HG03520 (cell line): ENCODE measurements around the gene INPP5A.
"Not testable (repeated sequence)": the region's sequence is repeated elsewhere in the genome, so short reads cannot be mapped to it uniquely, and the experiment has no call there.

Experiments used
- ATAC-seq: cut with Tn5 transposase; IDR thresholded peaks from one replicate; pipeline ENCODE4 v1.9.1; 2021; ENCODE audit warnings: mild to moderate bottlenecking, moderate library complexity; ENCODE audit not compliant: unreplicated experiment

The INPP5A gene

DNA sequence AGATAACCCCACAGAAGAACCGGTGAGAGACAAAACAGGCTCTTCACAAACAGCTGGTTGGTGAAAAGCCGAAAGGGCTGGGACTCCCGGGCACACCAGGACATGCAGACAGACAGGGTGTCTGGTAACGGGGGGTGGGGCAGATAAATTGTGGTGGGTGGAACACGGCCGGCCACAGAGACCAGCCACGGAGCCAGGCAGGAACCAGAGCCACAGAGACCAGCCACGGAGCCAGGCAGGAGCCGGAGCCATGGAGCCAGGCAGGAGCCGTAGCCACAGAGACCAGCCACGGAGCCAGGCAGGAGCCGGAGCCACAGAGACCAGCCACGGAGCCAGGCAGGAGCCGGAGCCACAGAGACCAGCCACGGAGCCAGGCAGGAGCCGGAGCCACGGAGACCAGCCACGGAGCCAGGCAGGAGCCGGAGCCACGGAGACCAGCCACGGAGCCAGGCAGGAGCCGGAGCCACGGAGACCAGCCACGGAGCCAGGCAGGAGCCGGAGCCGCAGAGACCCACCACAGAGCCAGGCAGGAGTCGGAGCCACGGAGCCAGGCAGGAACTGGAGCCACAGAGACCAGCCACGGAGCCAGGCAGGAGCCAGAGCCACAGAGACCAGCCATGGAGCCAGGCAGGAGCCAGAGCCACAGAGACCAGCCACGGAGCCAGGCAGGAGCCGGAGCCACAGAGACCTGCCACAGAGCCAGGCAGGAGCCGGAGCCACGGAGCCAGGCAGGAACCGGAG lies 288.4 kb downstream of the INPP5A start:
- ATAC-seq: not testable (repeated sequence)

DNA sequence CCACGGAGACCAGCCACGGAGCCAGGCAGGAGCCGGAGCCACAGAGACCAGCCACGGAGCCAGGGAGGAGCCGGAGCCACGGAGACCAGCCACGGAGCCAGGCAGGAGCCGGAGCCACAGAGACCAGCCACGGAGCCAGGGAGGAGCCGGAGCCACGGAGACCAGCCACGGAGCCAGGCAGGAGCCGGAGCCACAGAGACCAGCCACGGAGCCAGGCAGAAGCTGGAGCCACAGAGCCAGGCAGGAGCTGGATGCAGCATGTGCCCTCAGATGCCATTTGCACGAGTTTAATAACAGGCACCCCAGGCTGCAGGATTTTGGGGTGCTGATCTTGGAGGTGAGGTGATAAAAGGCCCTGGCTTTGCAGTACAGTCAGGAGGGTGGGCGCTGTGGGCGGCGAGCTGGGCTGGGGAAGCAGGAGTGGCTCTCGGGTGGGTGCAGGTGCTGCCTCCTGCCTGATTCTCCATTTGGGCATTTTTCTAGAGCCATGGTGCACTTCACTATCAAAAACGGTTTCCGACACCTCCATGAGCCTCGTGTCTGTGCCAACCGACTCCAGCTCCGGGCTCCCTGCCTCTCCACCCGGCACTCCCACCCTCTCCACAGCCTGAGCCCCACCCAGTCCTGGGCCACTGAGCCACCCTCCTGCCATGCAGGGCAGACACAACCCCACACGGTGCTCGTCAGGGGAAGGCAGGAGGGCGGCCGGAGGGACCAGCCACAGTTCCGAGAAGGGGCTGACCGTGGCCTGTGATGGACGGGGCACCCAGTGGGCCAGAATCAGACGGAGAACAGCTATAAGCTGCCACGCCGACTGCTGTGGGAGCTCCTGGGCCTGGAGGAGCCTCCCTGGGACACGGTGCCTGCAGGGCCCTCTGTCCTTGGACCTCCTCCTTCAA lies 289.2 kb downstream of the INPP5A start:
- no peak for ATAC-seq

DNA sequence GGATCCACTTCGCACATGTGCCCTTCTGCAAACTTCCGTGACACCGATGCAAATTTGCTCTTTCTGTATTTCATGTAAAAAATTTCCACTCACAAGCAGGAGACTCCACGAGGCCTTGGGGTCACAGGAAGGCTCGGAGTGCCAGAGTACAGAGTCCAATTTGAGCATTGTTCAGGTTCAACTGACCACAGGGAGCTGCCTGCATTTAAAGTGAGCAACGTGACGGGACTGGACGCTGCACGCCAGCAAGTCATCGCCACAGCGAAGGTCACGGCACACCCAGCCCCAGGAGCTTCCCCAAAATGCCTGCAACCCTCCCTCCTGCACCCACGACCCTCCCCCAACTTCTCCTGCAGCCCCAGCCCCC lies 289.8 kb downstream of the INPP5A start:
- no peak for ATAC-seq

DNA sequence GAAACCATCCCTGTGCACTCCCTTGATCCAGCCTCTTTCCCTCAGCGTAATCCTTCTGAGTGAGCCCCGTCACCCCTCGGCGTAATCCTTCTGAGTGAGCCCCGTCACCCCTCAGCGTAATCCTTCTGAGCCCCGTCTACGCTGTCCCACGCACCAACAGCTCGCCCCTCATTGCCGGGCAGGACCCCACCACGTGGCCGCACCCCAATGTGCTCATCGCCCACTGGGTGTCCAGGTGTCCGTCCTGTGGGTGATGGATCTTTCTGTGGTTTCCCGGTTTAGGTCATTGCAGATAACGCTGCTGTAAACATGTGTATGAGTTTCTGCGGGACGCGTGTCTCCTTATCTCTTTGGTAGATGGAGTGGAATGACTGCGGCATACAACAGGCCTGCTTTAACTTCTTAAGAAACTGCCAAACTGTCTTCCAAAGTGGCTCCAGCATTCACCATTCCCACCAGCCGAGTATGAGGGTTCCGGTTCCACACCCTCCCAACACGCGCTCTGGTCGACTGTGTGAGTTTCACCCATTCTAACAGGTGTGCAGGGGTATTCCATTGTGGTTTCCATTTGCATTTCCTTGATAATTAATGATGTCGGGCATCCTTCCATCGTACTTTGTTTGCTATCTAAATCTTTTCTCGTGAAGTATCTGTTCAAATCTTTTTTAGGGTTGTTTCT lies 290.4 kb downstream of the INPP5A start:
- no peak for ATAC-seq

DNA sequence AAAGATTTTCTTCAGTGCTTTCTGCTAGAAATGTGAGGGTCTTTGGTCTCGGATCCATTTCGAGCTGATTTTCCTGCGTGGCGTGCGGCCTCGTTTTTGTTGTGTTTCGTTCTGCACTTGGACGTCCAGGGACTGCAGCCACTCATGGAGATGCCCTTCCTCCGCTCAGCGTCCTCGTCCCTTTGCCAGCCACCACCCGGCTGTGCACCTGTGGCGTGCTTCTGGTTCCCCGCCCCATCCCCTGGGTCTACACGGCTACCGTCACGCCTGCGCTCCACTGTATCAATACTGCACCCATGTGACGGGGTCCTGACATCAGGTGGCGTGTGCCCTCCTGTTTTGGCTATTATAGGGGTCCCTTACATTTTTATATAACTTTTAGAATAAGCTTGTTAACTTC lies 291.1 kb downstream of the INPP5A start:
- ATAC-seq: no peak

DNA sequence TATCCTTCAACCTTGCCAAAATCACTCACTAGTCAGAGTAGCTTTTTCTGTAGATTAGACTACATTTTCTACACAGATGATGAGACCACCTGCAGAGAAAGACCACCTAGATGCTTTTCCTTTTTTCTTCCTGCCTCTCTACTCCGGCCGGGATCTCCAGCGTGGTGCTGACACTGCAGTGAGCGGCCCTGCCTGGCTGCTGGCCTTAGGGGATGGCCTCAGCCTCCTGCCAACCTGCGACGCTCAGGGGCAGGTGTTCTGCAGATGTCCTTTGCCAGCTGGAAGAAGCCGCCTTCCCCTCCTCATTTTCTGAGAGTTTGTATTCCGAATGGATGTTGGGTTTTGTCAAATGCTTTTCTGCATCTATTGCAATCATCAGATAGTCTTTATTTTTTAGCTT lies 291.8 kb downstream of the INPP5A start:
- ATAC-seq: no peak

DNA sequence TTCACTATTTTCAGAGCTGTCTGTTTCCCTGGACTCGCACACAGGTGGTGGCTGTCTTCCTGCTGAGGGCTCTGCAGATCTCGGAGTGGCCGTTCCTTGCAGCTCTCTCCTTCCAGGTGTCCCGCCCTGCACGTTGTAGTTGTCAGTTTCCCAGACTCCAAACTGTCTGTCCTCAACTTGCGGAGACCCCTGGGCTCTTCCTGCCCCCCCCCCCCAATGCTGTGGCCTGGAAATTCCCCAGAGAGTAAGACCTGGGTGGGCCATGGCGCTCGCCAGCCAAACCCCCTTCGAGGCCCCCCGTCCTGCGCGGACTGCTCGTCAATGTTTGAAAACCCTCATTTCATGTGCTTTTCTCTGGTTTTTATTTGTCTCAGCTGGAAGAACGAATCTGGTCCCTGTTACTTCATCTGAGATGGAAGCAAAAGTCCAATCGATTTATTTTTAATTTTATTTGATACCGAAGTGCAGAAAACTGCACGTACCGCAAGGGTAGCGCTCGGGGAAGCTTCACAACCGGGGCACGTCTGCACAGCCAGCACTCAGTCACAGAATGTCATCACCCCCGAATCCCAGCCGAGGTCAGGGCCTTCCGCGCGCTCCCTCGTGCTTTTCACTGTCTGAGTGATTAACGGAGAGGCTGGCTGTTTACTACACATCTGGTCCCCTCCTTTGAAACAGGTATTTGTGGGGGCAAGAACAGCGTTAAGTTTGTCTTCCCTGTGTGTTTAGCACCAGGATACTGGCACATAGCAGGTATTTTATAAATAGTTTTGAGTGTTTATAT lies 294.8 kb downstream of the INPP5A start:
- no peak for ATAC-seq
